Measurements from ENCODE around the gene ZNF37A.
"Not testable (repeated sequence)": the region's sequence is repeated elsewhere in the genome, so short reads cannot be mapped to it uniquely, and the experiment has no call there.

Gene ZNF37A

DNA sequence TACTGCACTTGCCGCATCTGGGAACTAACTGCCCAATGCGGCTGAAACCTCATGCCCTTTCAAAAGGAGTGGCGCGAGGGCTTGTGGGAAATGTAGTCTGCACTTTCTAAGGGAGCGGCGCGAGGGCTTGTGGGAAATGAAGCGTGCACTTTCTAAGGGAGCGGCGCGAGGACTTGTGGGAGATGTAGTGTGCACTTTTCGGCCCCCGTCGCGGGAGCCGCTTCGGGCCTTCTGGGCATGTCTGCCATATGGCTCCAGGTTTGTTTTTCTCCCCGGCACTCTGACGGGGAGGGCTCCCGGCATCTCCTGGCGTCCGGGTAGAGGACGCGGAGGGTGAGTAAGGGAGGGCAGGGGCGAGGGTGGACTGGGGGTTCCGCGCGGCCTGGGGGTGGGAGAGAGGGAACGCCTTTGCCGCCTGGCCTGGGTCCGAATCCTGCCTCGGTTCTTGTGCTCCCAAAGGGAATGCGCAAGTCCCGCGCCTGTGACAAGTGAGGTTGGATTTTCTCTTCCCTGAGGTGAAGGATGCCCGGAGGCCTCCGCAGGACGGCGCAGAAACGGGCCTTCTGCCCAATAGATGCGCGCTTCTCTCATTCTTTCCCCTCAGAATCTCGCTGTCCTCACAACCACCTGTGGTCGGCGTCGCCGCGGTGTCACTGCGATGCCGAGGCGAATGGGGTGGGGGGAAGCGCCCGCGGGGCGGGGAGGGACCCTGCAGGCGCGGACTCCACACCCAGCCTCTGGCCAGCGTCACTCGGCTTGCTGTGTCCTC lies at the start of gene ZNF37A:
ZNF37A (plus strand) TSS at position 180 of the 769 bp plus-strand sequence. CDS start 2,281 bp downstream, outside the sequence.
- H3K4me3 ChIP-seq (ENCODE audit: low read depth, low read length), result peak within 1 kb of the TSS; percentile 97
- TF ChIP-seq, protein P1, sequence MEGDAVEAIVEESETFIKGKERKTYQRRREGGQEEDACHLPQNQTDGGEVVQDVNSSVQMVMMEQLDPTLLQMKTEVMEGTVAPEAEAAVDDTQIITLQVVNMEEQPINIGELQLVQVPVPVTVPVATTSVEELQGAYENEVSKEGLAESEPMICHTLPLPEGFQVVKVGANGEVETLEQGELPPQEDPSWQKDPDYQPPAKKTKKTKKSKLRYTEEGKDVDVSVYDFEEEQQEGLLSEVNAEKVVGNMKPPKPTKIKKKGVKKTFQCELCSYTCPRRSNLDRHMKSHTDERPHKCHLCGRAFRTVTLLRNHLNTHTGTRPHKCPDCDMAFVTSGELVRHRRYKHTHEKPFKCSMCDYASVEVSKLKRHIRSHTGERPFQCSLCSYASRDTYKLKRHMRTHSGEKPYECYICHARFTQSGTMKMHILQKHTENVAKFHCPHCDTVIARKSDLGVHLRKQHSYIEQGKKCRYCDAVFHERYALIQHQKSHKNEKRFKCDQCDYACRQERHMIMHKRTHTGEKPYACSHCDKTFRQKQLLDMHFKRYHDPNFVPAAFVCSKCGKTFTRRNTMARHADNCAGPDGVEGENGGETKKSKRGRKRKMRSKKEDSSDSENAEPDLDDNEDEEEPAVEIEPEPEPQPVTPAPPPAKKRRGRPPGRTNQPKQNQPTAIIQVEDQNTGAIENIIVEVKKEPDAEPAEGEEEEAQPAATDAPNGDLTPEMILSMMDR (IDR thresholded peaks at IDR 0.05; ENCODE audit: borderline replicate concordance, insufficient read depth, low read depth, low read length), result no peak

DNA sequence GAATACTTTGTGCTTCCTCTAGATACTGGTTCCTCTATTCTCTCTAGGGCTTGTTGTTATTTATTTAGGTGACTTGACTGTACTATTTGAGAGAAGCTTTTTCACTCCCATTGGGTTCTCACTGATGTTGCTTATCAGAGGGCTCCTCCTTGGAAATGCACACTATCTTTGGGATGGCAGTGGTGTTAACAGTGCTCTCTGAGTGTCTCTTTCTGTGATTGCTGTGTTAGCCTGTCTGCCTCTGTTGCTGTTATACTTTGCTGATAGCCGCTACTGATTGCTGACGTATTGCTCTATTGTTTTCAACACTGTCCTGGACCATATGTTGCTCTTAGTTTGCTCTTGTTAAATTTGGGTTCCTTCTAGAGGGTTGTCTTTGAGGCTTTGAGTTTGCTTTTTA lies 49.0 kb upstream of the ZNF37A start:
- TF ChIP-seq, protein P1 (IDR thresholded peaks at IDR 0.05; ENCODE audit: borderline replicate concordance, insufficient read depth, low read depth, low read length), result no peak
- H3K4me3 ChIP-seq (ENCODE audit: low read depth, low read length), result no peak overlapping the region

DNA sequence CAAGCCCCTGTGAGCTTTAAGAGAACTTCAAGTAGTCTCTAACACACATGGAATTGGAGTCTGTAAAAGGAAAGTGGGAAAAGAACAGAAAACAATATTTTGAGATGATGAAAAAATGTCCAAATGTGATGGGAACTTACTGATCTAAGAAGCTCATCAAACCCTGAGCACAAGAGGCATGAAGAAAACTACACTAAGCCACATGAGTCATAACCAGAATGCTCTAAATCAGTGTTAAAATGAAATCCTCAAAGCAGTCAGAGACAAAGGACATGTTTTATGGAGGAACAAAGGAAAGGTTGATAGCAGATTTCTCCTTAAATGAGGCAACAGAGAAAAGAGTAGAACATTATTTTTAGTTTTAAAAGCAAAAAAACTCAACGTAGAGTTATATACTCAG lies 46.5 kb upstream of the ZNF37A start:
- H3K4me3 ChIP-seq (ENCODE audit: low read depth, low read length), result no peak overlapping the region
- TF ChIP-seq, protein P1 (IDR thresholded peaks at IDR 0.05; ENCODE audit: borderline replicate concordance, insufficient read depth, low read depth, low read length), result no peak

DNA sequence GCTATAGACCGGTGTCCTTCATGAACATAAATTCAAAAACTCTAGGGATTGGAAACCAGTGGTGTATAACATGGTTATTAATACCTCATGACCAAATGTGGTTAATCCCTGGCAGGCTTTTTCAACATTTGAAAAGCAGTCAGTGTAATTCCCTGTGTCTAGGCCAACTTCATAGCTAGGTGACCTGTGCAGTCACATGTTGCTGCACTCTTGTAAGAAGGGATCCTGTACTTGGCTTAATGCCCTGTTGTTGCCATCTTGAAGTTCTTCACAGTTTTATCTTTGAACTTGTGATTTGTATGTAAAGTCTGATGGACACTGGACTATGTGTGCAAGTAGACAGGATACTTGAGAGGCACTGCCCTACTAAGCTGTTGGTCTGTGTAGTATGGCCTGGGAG lies 43.9 kb upstream of the ZNF37A start:
- TF ChIP-seq, protein P1 (IDR thresholded peaks at IDR 0.05; ENCODE audit: borderline replicate concordance, insufficient read depth, low read depth, low read length), result no peak
- no peak overlapping the region for H3K4me3 ChIP-seq (ENCODE audit: low read depth, low read length)

DNA sequence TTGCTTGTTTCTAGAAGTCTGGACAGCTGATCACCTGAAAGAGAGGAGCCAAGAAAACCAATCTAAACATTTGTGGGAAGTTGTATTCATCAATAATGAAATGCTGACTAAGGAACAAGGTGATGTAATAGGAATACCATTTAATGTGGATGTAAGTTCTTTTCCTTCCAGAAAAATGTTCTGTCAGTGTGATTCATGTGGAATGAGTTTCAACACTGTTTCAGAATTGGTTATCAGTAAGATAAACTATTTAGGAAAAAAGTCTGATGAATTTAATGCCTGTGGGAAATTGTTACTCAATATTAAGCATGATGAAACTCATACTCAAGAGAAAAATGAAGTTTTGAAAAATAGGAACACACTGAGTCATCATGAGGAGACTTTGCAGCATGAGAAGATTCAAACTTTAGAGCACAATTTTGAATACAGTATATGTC lies 39.8 kb upstream of the ZNF37A start:
- TF ChIP-seq, protein P1 (IDR thresholded peaks at IDR 0.05; ENCODE audit: borderline replicate concordance, insufficient read depth, low read depth, low read length), result no peak
- no peak overlapping the region for H3K4me3 ChIP-seq (ENCODE audit: low read depth, low read length)

DNA sequence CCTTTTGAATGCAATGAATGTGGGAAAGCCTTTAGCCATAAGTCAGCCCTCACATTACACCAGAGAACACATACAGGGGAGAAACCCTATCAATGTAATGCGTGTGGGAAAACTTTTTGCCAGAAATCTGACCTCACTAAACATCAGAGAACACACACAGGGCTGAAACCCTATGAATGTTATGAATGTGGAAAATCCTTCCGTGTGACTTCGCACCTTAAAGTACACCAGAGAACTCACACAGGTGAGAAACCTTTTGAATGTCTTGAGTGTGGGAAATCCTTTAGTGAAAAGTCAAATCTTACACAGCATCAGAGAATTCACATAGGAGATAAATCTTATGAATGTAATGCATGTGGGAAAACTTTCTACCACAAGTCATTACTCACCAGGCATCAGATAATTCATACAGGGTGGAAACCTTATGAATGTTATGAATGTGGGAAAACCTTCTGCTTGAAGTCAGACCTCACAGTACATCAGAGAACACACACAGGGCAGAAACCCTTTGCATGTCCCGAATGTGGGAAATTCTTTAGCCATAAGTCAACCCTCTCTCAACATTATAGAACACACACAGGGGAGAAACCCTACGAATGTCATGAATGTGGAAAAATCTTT lies 38.8 kb upstream of the ZNF37A start:
- not testable (repeated sequence) for H3K4me3 ChIP-seq (ENCODE audit: low read depth, low read length)

DNA sequence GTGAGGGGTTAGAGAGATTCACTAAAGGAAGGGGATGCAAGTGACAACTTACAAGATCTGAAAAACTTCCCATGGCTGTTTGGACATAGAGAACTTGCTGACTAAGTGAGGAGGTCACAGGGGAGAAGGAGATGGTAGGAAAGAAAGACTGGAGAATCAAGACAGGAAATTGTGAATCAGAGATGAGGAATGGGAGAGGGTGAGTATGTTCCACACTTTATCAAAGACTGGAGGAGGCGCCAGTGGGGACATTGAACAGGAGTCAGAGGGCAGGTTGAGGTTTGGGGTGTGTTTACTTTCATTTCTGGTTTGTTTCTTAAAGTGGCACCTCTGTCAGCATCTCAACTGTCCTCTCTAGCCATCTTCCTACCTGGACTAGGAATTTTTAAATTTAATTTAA lies 24.5 kb upstream of the ZNF37A start:
- not testable (repeated sequence) for H3K4me3 ChIP-seq (ENCODE audit: low read depth, low read length)

DNA sequence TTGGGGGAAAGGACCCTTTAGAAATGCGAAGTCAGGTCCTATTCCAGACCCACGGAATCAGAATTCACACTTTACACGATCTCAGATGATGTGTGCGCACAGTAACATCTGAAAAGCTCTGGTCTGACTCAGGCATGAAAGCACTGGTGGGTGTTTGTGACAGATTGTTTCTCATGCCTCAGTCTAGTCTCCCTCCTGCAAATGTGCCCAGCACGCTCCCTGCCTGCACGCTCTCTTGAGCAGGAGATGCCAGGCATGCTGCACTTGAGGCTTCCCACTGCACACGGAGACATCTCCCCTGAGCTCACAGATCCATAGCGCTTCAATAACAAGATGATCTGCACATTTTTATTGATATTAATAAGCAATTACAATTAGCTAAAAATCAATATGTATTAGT lies 23.6 kb upstream of the ZNF37A start:
- H3K4me3 ChIP-seq (ENCODE audit: low read depth, low read length), result no peak overlapping the region
- TF ChIP-seq, protein P1 (IDR thresholded peaks at IDR 0.05; ENCODE audit: borderline replicate concordance, insufficient read depth, low read depth, low read length), result no peak

All from GM12875 (cell line).